ENCODE data around the gene IFIT3.
"Not testable (repeated sequence)": the region's sequence is repeated elsewhere in the genome, so short reads cannot be mapped to it uniquely, and the experiment has no call there.

IFIT3 gene

GRCh38 chr10:89304446-89304845 lies 23.4 kb upstream of the IFIT3 start:
- no peak for DNase-seq

GRCh38 chr10:89304925-89305324 lies 22.9 kb upstream of the IFIT3 start:
- DNase-seq, result no peak

GRCh38 chr10:89305766-89306433 lies 21.9 kb upstream of the IFIT3 start:
- DNase-seq, result no peak

- no peak for DNase-seq
Measured at GRCh38 chr10:89306434-89307268, 21.1 kb upstream of the IFIT3 start.

GRCh38 chr10:89307269-89307577 lies 20.6 kb upstream of the IFIT3 start:
- no peak for DNase-seq

GRCh38 chr10:89308266-89308665 lies 19.5 kb upstream of the IFIT3 start:
- no peak for DNase-seq

- no peak for DNase-seq
Measured at GRCh38 chr10:89308736-89309135, 19.1 kb upstream of the IFIT3 start.

- no peak for DNase-seq
Measured at GRCh38 chr10:89309156-89310055, 18.4 kb upstream of the IFIT3 start.

GRCh38 chr10:89310056-89310893 lies 17.5 kb upstream of the IFIT3 start:
- DNase-seq, result no peak

- DNase-seq, result no peak
Measured at GRCh38 chr10:89312973-89313372, 14.8 kb upstream of the IFIT3 start.

GRCh38 chr10:89314676-89315075 lies 13.1 kb upstream of the IFIT3 start:
- no peak for DNase-seq

- not testable (repeated sequence) for DNase-seq
Measured at GRCh38 chr10:89318047-89318446, 9.8 kb upstream of the IFIT3 start.

GRCh38 chr10:89325081-89325480 lies 2.7 kb upstream of the IFIT3 start:
- not testable (repeated sequence) for DNase-seq

- not testable (repeated sequence) for DNase-seq
Measured at GRCh38 chr10:89325856-89326255, 1.9 kb upstream of the IFIT3 start.

- no peak for DNase-seq
Measured at GRCh38 chr10:89329151-89329550, 1.4 kb downstream of the IFIT3 start.

- not testable (repeated sequence) for DNase-seq
Measured at GRCh38 chr10:89330014-89330413, 2.2 kb downstream of the IFIT3 start.

- no peak for DNase-seq
Measured at GRCh38 chr10:89330537-89331212, 2.9 kb downstream of the IFIT3 start.

- not testable (repeated sequence) for DNase-seq
Measured at GRCh38 chr10:89331487-89332122, 3.8 kb downstream of the IFIT3 start.

- DNase-seq, result no peak
Measured at GRCh38 chr10:89332123-89332633, 4.4 kb downstream of the IFIT3 start.

- no peak for DNase-seq
Measured at GRCh38 chr10:89335226-89335625, 7.4 kb downstream of the IFIT3 start.

GRCh38 chr10:89336241-89336640 lies 8.4 kb downstream of the IFIT3 start:
- DNase-seq, result no peak
